LNCAP (cell line): ENCODE data around the gene HAUS1.

ENCODE experiments used
- TF ChIP-seq, protein P1 (sequence below): fragments of 450-650 bp; IDR thresholded peaks from 2 replicates; pipeline ENCODE4 v1.5.1; 2017; ENCODE audit warnings: mild to moderate bottlenecking

Gene HAUS1

DNA sequence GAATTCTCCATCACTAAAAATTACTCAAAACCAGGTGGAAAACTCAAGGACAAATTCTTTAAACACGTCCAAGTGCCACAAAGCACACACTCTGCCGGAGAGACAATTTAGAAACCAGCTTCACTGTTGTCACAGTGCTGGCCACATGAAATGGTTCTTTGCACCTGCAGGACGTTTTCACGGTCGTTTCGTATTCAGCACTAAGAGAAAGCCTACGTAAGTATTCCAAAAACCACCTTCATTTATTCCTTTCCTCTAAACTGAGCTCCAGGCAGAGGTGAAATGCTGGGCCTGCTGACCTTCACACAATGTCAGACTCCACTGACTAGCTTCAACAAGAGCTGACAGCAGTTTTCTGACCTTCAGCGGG is 6.8 kb upstream of the HAUS1 start:
- TF ChIP-seq, protein P1, sequence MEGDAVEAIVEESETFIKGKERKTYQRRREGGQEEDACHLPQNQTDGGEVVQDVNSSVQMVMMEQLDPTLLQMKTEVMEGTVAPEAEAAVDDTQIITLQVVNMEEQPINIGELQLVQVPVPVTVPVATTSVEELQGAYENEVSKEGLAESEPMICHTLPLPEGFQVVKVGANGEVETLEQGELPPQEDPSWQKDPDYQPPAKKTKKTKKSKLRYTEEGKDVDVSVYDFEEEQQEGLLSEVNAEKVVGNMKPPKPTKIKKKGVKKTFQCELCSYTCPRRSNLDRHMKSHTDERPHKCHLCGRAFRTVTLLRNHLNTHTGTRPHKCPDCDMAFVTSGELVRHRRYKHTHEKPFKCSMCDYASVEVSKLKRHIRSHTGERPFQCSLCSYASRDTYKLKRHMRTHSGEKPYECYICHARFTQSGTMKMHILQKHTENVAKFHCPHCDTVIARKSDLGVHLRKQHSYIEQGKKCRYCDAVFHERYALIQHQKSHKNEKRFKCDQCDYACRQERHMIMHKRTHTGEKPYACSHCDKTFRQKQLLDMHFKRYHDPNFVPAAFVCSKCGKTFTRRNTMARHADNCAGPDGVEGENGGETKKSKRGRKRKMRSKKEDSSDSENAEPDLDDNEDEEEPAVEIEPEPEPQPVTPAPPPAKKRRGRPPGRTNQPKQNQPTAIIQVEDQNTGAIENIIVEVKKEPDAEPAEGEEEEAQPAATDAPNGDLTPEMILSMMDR = no peak

DNA sequence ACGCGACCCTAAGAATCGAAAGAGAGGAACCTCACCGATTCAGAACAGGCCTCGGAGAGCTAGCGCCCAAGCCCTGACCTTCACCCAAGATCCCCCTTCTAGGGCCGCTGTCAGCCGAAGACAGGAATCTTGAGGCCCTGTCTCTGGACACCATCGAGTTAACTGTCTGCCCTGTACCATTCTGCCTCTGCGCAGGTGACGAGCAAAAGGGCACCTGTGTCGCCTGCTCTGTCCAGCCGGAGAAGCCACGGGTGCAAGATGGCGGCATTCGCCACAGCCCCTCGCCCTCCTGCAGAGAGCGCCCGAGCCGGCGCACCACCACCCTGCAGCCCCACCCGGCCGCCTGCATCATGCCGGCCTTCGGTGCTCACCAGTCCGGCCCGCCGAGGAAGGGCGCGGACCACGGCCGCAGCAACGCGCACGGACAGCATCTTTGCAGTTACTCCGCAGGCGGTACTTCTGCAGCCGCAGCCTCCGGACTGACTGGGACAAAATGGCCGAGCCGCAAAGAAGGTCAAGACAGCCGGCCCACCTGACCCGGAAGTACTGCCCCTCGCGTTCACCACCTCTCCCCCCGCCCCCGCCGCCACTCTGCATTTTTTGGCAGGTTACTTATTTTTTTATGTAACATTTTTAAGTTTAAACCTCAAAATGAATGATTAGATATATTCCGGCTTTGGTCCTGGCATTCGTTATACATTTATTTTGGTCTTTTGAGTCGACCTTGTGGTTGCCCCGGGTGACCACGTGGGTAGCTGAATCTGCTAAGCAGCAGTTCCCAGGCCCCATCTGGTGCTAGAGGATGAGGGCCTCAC is 6.2 kb upstream of the HAUS1 start, which contains the start of gene ATP5F1A:
Gene ATP5F1A (minus strand): TSS at position 496 of the 815 bp plus-strand sequence. CDS start 65 bp downstream, at position 431.
- TF ChIP-seq, protein P1 = no peak

DNA sequence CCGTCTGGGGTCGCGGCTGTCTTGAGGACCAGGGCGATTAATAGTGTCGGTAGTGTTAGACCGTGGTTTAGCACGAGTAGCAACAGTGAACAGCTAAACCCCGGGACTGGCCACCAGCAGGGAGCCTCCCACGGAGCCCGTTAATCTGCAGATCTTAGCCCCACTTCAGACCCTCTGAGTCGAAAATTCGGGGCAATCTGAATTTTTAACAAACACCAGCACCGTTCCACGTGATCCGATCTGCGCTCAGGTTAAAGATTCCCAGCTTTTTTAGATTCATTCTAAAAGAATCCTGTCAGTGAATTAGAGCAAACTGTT is 5.6 kb upstream of the HAUS1 start:
- TF ChIP-seq, protein P1 = no peak

DNA sequence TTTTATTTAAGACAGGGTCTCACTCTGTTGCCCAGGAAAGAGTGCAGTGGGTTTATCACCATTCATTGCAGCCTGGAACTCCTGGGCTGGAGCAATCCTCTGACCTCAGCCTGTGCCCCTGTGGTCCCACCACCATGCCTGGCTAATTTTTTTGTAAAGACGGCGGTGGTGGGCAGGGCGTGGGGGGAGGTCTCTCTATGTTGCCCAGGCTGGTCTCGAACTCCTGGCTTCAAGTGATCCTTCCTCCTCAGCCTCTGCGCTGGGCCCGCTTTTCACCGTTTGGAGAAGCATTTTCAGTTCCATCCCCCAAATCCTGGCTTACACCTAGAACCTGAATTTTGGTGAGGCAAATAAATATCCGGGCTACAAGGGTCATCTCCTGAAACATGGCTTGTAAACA is 4.7 kb upstream of the HAUS1 start:
- TF ChIP-seq, protein P1 = no peak

DNA sequence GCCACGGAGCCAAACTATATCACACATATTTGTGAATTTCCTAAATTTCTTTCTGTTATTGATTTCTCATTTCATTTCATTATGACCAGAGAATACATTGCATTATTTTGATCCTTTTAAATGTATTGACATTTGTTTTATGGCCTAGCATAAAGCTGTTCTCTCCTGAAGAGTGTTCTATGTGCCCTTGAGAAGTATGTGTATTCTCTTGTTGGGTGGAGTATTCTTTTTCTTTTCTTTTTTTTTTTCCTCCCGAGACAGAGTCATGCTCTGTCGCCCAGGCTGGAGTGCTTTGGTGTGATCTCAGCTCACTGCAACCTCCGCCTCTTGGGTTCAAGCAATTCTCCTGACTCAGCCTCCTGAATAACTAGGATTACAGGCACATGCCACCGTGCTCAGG is 5.2 kb downstream of the HAUS1 start:
- TF ChIP-seq, protein P1 = no peak

DNA sequence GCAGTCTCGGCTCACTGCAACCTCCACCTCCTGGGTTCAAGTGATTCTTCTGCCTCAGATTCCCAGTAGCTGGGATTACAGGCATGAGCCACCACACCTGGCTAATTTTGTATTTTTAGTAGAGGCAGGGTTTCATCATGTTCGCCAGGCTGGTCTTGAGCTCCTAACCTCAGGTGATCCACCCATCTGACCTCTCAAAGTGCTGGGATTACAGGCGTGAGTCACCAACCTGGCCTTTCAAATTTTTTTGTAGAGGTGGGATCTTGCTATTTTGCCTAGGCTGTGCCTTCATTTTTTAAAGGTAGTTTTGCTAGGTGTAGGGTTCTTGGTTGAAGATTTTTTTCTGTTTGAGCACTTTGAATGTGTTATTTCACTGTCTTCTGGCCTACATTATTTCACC is 6.2 kb downstream of the HAUS1 start:
- TF ChIP-seq, protein P1 = no peak

DNA sequence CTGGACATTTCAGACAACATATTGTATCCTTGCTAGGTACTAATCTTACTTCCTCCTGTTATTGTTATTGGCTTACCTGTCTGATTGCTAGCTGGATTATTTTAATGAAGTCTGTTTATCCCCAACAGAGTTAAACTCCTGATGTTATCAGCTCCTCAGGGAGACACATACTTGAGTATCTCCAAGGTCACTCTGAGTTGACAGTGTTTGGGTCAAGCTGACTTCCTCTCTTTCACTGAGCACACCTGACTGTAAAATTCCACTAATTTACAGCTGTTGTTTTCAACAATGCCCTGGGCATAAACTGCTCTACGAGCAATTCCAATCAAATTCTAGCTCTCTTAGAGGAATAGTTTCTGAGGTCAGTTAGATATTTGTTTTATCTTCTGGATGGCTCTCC is 9.6 kb downstream of the HAUS1 start:
- TF ChIP-seq, protein P1 = no peak

DNA sequence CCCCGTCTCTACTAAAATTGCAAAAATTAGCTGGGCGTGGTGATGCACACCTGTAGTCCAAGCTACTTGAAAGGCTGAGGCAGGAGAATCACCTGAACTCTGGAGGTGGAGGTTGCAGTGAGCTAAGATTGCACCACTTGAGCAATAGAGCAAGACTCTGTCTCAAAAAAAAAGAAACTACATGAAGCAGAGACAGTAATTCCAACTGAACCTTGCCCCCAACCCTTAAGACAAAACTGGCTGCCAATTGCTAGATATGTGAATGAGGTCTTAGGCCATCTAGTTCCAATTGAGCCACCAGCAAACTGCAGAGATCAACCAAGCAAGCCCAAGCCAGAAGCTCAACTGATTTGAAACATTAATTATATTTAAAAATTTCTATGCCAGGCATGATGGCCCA is 25.9 kb downstream of the HAUS1 start:
- TF ChIP-seq, protein P1 = no peak
